ENCODE measurements around the gene STING1.

- TF ChIP-seq CTCF (conservative IDR thresholded peaks at IDR 0.05; ENCODE audit: low read length) (no peak), EZH2phosphoT487 (IDR thresholded peaks at IDR 0.05; ENCODE audit: borderline replicate concordance) (no peak)
These were observed 21.4 kb downstream of the STING1 start for GRCh38 chr5:139461176-139461575.
